PC-3 (cell line): ENCODE data around the gene EID3.

Experiments
- CTCF ChIP-seq: fragments of 300-600 bp; sonication (generic); conservative IDR thresholded peaks from 2 replicates; pipeline ENCODE4 v1.5.1; 2017; ENCODE audit warnings: antibody characterized with exemption, low read depth, mild to moderate bottlenecking, low read length
- EZH2 ChIP-seq: fragments of 300-600 bp; sonication (generic); IDR thresholded peaks from one replicate; pipeline ENCODE4 v1.6.1; 2017; ENCODE audit warnings: antibody characterized with exemption, mild to moderate bottlenecking, low read length; ENCODE audit not compliant: unreplicated experiment
- EZH2phosphoT487 ChIP-seq: fragments of 300-600 bp; sonication (generic); IDR thresholded peaks from 2 replicates; pipeline ENCODE4 v1.6.1; 2018; ENCODE audit warnings: mild to moderate bottlenecking, antibody characterized with exemption, low read length, borderline replicate concordance

- no peak for TF ChIP-seq CTCF
- no peak for TF ChIP-seq EZH2phosphoT487
- TF ChIP-seq EZH2 = no peak
Measured at GRCh38 chr12:104263026-104263425, 40.5 kb upstream of the EID3 start.
